ENCODE data around the gene RAD51C. TPM values are rescaled to one million over a fixed set of nuclear protein-coding genes. Genes with fewer than 3 reads are reported as not detected.

RAD51C gene
- total and polyA plus RNA-seq, 10 of the 15 experiments (the other 5 are each of a cell fraction or from before 2014, with no cell fraction given) = 59.6 to 267 (median 106) TPM

- TF ChIP-seq ZBTB4 (CRISPR knock-in tag; IDR thresholded peaks at IDR 0.05) = no peak
- TF ChIP-seq POLR2A (IDR thresholded peaks at IDR 0.05; ENCODE audit: low read depth, low read length) = peak; percentile 31; the same call in 1 of the 2 replicates
- TF ChIP-seq USF2 (IDR thresholded peaks at IDR 0.05; ENCODE audit: borderline replicate concordance, low read depth, low read length) = no peak
- TF ChIP-seq, protein P1, sequence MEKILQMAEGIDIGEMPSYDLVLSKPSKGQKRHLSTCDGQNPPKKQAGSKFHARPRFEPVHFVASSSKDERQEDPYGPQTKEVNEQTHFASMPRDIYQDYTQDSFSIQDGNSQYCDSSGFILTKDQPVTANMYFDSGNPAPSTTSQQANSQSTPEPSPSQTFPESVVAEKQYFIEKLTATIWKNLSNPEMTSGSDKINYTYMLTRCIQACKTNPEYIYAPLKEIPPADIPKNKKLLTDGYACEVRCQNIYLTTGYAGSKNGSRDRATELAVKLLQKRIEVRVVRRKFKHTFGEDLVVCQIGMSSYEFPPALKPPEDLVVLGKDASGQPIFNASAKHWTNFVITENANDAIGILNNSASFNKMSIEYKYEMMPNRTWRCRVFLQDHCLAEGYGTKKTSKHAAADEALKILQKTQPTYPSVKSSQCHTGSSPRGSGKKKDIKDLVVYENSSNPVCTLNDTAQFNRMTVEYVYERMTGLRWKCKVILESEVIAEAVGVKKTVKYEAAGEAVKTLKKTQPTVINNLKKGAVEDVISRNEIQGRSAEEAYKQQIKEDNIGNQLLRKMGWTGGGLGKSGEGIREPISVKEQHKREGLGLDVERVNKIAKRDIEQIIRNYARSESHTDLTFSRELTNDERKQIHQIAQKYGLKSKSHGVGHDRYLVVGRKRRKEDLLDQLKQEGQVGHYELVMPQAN (conservative IDR thresholded peaks at IDR 0.05) = peak; percentile 36; the same call in 1 of the 2 replicates
- no peak for TF ChIP-seq GATAD2B (conservative IDR thresholded peaks at IDR 0.05; ENCODE audit: low read depth)
- TF ChIP-seq BHLHE40 (IDR thresholded peaks at IDR 0.05; ENCODE audit: borderline replicate concordance in 1 of 2, low read depth in 2 of 2, low read length in 1 of 2) = peak in 1 of 2 experiments; percentile 68; a peak in 2 of 4 replicates
- TF ChIP-seq SRF (IDR thresholded peaks at IDR 0.05; ENCODE audit: low read depth in 2 of 2, low read length in 2 of 2) = no peak
- TF ChIP-seq BMI1 (IDR thresholded peaks at IDR 0.05; ENCODE audit: borderline replicate concordance) = peak; percentile 69
- TF ChIP-seq TCF7 (IDR thresholded peaks at IDR 0.05; ENCODE audit: borderline replicate concordance) = no peak
- TF ChIP-seq MEF2B (IDR thresholded peaks at IDR 0.05; ENCODE audit: partially characterized antibody, poor library complexity, severe bottlenecking) = no peak
- TF ChIP-seq, protein P2, sequence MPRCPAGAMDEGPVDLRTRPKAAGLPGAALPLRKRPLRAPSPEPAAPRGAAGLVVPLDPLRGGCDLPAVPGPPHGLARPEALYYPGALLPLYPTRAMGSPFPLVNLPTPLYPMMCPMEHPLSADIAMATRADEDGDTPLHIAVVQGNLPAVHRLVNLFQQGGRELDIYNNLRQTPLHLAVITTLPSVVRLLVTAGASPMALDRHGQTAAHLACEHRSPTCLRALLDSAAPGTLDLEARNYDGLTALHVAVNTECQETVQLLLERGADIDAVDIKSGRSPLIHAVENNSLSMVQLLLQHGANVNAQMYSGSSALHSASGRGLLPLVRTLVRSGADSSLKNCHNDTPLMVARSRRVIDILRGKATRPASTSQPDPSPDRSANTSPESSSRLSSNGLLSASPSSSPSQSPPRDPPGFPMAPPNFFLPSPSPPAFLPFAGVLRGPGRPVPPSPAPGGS (IDR thresholded peaks at IDR 0.05; ENCODE audit: borderline replicate concordance, insufficient read depth, low read depth, low read length, poor library complexity, severe bottlenecking) = no peak
- peak in 1 of 2 experiments; percentile 32; a peak in 1 of 4 replicates for TF ChIP-seq ETV6 (conservative IDR thresholded peaks at IDR 0.05 in 1 of 2, IDR thresholded peaks at IDR 0.05 in 1 of 2; ENCODE audit: borderline replicate concordance in 1 of 2, low read depth in 1 of 2)
- no peak for TF ChIP-seq ZNF207 (IDR thresholded peaks at IDR 0.05; ENCODE audit: borderline replicate concordance)
- TF ChIP-seq ZSCAN29 (IDR thresholded peaks at IDR 0.05) = no peak
- TF ChIP-seq TBL1XR1 (IDR thresholded peaks at IDR 0.05; ENCODE audit: low read depth, low read length) = no peak
- TF ChIP-seq HDAC6 (IDR thresholded peaks at IDR 0.05; ENCODE audit: unreplicated experiment) = no peak
- TF ChIP-seq, protein P3, sequence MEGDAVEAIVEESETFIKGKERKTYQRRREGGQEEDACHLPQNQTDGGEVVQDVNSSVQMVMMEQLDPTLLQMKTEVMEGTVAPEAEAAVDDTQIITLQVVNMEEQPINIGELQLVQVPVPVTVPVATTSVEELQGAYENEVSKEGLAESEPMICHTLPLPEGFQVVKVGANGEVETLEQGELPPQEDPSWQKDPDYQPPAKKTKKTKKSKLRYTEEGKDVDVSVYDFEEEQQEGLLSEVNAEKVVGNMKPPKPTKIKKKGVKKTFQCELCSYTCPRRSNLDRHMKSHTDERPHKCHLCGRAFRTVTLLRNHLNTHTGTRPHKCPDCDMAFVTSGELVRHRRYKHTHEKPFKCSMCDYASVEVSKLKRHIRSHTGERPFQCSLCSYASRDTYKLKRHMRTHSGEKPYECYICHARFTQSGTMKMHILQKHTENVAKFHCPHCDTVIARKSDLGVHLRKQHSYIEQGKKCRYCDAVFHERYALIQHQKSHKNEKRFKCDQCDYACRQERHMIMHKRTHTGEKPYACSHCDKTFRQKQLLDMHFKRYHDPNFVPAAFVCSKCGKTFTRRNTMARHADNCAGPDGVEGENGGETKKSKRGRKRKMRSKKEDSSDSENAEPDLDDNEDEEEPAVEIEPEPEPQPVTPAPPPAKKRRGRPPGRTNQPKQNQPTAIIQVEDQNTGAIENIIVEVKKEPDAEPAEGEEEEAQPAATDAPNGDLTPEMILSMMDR (IDR thresholded peaks at IDR 0.05 in 2 of 3, conservative IDR thresholded peaks at IDR 0.05 in 1 of 3; ENCODE audit: control insufficient read depth in 2 of 3, extremely low read depth in 1 of 3, insufficient read depth in 1 of 3, low read depth in 3 of 3, low read length in 3 of 3) = no peak
Measured at GRCh38 chr17:58755577-58756245, 63.3 kb downstream of the RAD51C start, which contains the start of gene PPM1E (continued).

All from GM12878 (cell line).